HepG2 (cell line): ENCODE results near the gene BMERB1. TPM values are rescaled to one million over a fixed set of nuclear protein-coding genes. Genes with fewer than 3 reads are reported as not detected.
A peak's percentile ranks its signal among the peaks of the same experiment; 100 is the strongest.

Source experiments
- AGO1 ChIP-seq: fragments of 200-400 bp; formaldehyde crosslinking; IDR thresholded peaks from 2 replicates; pipeline ENCODE4 v1.6.1; 2017; ENCODE audit warnings: mild to moderate bottlenecking, low read depth, low read length, moderate library complexity; ENCODE audit not compliant: poor library complexity, severe bottlenecking
- CREB1 ChIP-seq, 2 experiments: fragments of 450-650 bp in 1 of 2; IDR thresholded peaks; 2 replicates each; pipeline ENCODE4 v1.6.1; 2016 to 2017; ENCODE audit warnings: control low read depth in 1 of 2, mild to moderate bottlenecking in 1 of 2, missing compliant biosample characterization in 1 of 2, missing genetic modification characterization in 1 of 2
- HOXD1 ChIP-seq: sonication (generic); formaldehyde crosslinking; IDR thresholded peaks from 2 replicates; pipeline ENCODE4 v1.5.0; 2020; ENCODE audit warnings: missing genetic modification reagents
- IKZF5 ChIP-seq: IDR thresholded peaks from 2 replicates; pipeline ENCODE4 v1.6.1; 2018; ENCODE audit warnings: missing genetic modification reagents, mild to moderate bottlenecking, missing compliant biosample characterization
- MAFF ChIP-seq: IDR thresholded peaks from 2 replicates; pipeline ENCODE4 v1.6.1; 2011; ENCODE audit warnings: low read depth, low read length, improper control_type of control experiment
- MTA3 ChIP-seq: sonication (generic); formaldehyde crosslinking; IDR thresholded peaks from 2 replicates; pipeline ENCODE4 v1.4.0; 2020; ENCODE audit warnings: missing genetic modification reagents
- MXI1 ChIP-seq: IDR thresholded peaks from 3 replicates; pipeline ENCODE4 v1.6.1; 2012; ENCODE audit warnings: low read depth, low read length, inconsistent platforms, borderline replicate concordance
- NR2C2 ChIP-seq: sonication (generic); formaldehyde crosslinking; IDR thresholded peaks from 2 replicates; pipeline ENCODE4 v1.4.0; 2020; ENCODE audit warnings: missing genetic modification reagents, mild to moderate bottlenecking, moderate library complexity, borderline replicate concordance
- NR2F2 ChIP-seq: IDR thresholded peaks from 2 replicates; pipeline ENCODE4 v1.6.1; 2012; ENCODE audit warnings: low read depth, inconsistent platforms, borderline replicate concordance
- SAFB2 ChIP-seq: sonication (generic); formaldehyde crosslinking; IDR thresholded peaks from 2 replicates; pipeline ENCODE4 v1.5.1; 2020; ENCODE audit warnings: missing genetic modification reagents, low read depth, mild to moderate bottlenecking, borderline replicate concordance
- TBX3 ChIP-seq: fragments of 450-650 bp; IDR thresholded peaks from 2 replicates; pipeline ENCODE4 v1.6.1; 2017; ENCODE audit warnings: antibody characterized with exemption, mild to moderate bottlenecking, inconsistent platforms, borderline replicate concordance
- TFAP4 ChIP-seq: sonication (generic); IDR thresholded peaks from 2 replicates; pipeline ENCODE4 v1.6.1; 2016; ENCODE audit warnings: low read depth, borderline replicate concordance
- ZFY ChIP-seq: sonication (generic); formaldehyde crosslinking; IDR thresholded peaks from 2 replicates; pipeline ENCODE4 v1.4.0; 2020; ENCODE audit warnings: missing genetic modification reagents
- ZIK1 ChIP-seq: sonication (generic); formaldehyde crosslinking; IDR thresholded peaks from 2 replicates; pipeline ENCODE4 v1.5.0; 2020; ENCODE audit warnings: mild to moderate bottlenecking, low read depth, missing genetic modification reagents, borderline replicate concordance
- ZNF225 ChIP-seq: sonication (generic); formaldehyde crosslinking; IDR thresholded peaks from 2 replicates; pipeline ENCODE4 v1.4.0; 2020; ENCODE audit warnings: mild to moderate bottlenecking, missing genetic modification reagents
- ZNF318 ChIP-seq: sonication (generic); formaldehyde crosslinking; IDR thresholded peaks from 2 replicates; pipeline ENCODE4 v1.4.0; 2020; ENCODE audit warnings: mild to moderate bottlenecking, missing genetic modification reagents
- ZNF333 ChIP-seq: sonication (generic); formaldehyde crosslinking; IDR thresholded peaks from 2 replicates; pipeline ENCODE4 v1.4.0; 2020; ENCODE audit warnings: mild to moderate bottlenecking, missing genetic modification reagents, borderline replicate concordance
- ZNF572 ChIP-seq: sonication (generic); formaldehyde crosslinking; IDR thresholded peaks from 2 replicates; pipeline ENCODE4 v1.5.1; 2020; ENCODE audit warnings: mild to moderate bottlenecking, missing genetic modification reagents
- ZNF713 ChIP-seq: sonication (generic); formaldehyde crosslinking; IDR thresholded peaks from 2 replicates; pipeline ENCODE4 v1.4.0; 2020; ENCODE audit warnings: mild to moderate bottlenecking, missing genetic modification reagents
- polyA plus RNA-seq, 8 experiments: library from polyadenylated mRNA; depleted of rRNA in 3 of 8; stranded (reverse) in 7 of 8; unstranded in 1 of 8; fragments of >200 nt; fragmentation: Illumina TruSeq in 4 of 8; extraction: Trizol in 4 of 8; gene quantifications; 2 replicates each; pipeline versions ENCODE4 v1.2.1 to v1.2.3, GENCODE V29; 2011 to 2016; ENCODE audit warnings: low read depth in 4 of 8, missing spikeins in 1 of 8, mixed read lengths in 1 of 8; ENCODE audit not compliant: insufficient read depth in 1 of 8
- total RNA-seq, 5 experiments: library from RNA; depleted of rRNA; stranded (reverse); fragments of >200 nt; fragmentation: Illumina TruSeq; extraction: Trizol; gene quantifications; 2 replicates each; pipeline ENCODE4 v1.2.3, GENCODE V29; 2016; ENCODE audit warnings: low read depth in 1 of 5

Gene BMERB1
- total and polyA plus RNA-seq, 2 of the 13 experiments (the other 11 are each of a cell fraction or from before 2014, with no cell fraction given) = 1.4 TPM

GRCh38 chr16:15482068-15482747 is 47.8 kb downstream of the BMERB1 start (continued):
- TF ChIP-seq NR2F2 = no peak
- TF ChIP-seq IKZF5 (CRISPR knock-in tag) = peak; percentile 75; the same call in 1 of the 2 replicates
- TF ChIP-seq ZNF225 (CRISPR knock-in tag) = peak; percentile 36; the same call in 1 of the 2 replicates
- TF ChIP-seq ZNF333 = no peak
- TF ChIP-seq ZIK1 (CRISPR knock-in tag) = peak; percentile 74; the same call in 1 of the 2 replicates
- TF ChIP-seq NR2C2 (CRISPR knock-in tag) = peak; percentile 63
- 0 out of 2 replicates have a peak, but pooled peaks have one; percentile 27 for TF ChIP-seq HOXD1 (CRISPR knock-in tag)
- TF ChIP-seq MAFF = peak; percentile 57
- 0 out of 2 replicates have a peak, but pooled peaks have one; percentile 74 for TF ChIP-seq ZNF713 (CRISPR knock-in tag)
- TF ChIP-seq MTA3 = no peak
- peak; percentile 83; the same call in 1 of the 3 replicates for TF ChIP-seq MXI1
- TF ChIP-seq ZFY = peak; percentile 37; the same call in 1 of the 2 replicates
- peak; percentile 19; the same call in 1 of the 2 replicates for TF ChIP-seq TBX3
- no peak for TF ChIP-seq SAFB2 (CRISPR knock-in tag)
- peak; percentile 78; the same call in 1 of the 2 replicates for TF ChIP-seq ZNF572
- TF ChIP-seq ZNF318 (CRISPR knock-in tag) = no peak
- TF ChIP-seq TFAP4 = peak; percentile 91; the same call in 1 of the 2 replicates
- peak; percentile 36 for TF ChIP-seq CREB1 (IDR thresholded peaks at IDR 0.05)
- no peak for TF ChIP-seq CREB1 (CRISPR knock-in tag; IDR thresholded peaks at IDR 0.05)
- no peak for TF ChIP-seq AGO1
